CD4-positive, alpha-beta memory T cell (primary cell): Measurements from ENCODE around the gene EPHA1. TPM values are rescaled to one million over a fixed set of nuclear protein-coding genes. Genes with fewer than 3 reads are reported as not detected.

Experiments used
- CTCF ChIA-PET: fragments of 350-600 bp; sonication (Branson Sonifier 250); formaldehyde crosslinking; loops from one replicate; lab custom pipeline; 2021; ENCODE audit warnings: inconsistent platforms; ENCODE audit not compliant: partially characterized antibody; lab: Charles Lee
- POLR2A ChIA-PET: fragments of 350-600 bp; sonication (Branson Sonifier 250); formaldehyde crosslinking; loops from one replicate; lab custom pipeline; 2021; ENCODE audit not compliant: partially characterized antibody; lab: Charles Lee
- DNase-seq, 5 donors: peaks; one replicate each; pipeline versions ENCODE4 v3.0.0 to v3.0.0-alpha.2; 2020 to 2022; ENCODE audit warnings: mixed read lengths in 1 of 5
- H3K27ac ChIP-seq: one replicate; pipeline ENCODE4 v1.7.0; 2013; ENCODE audit warnings: low read depth, low read length
- H3K27me3 ChIP-seq: 2 replicates; pipeline ENCODE4 v1.7.0; 2013; ENCODE audit warnings: mild to moderate bottlenecking, low read length, moderate library complexity; ENCODE audit not compliant: insufficient read depth
- H3K36me3 ChIP-seq: 2 replicates; pipeline ENCODE4 v1.7.0; 2013; ENCODE audit warnings: mild to moderate bottlenecking, low read length, moderate library complexity; ENCODE audit not compliant: insufficient read depth
- H3K4me1 ChIP-seq: 2 replicates; pipeline ENCODE4 v1.7.0; 2013; ENCODE audit warnings: mild to moderate bottlenecking, low read length, moderate library complexity; ENCODE audit not compliant: insufficient read depth
- H3K4me3 ChIP-seq, 2 donors: one replicate each; pipeline ENCODE4 v1.7.0; 2013; ENCODE audit warnings: low read length in 2 of 2, mild to moderate bottlenecking in 1 of 2
- H3K9me3 ChIP-seq, 2 donors: one replicate each; pipeline ENCODE4 v1.7.0; 2013; ENCODE audit warnings: low read length in 2 of 2, control low read depth in 1 of 2; ENCODE audit not compliant: control insufficient read depth in 1 of 2
- H3K27ac Mint-ChIP-seq, 7 donors: one replicate each; pipeline ENCODE4 v1.8.0; 2020 to 2021; ENCODE audit warnings: mixed read lengths in 7 of 7, mild to moderate bottlenecking in 6 of 7, inconsistent platforms in 3 of 7, moderate library complexity in 3 of 7
- H3K27me3 Mint-ChIP-seq, 2 donors: one replicate each; pipeline ENCODE4 v1.8.0; 2020 to 2021; ENCODE audit warnings: mixed read lengths in 2 of 2
- H3K36me3 Mint-ChIP-seq, 2 donors: one replicate each; pipeline ENCODE4 v1.8.0; 2020 to 2021; ENCODE audit warnings: mixed read lengths in 2 of 2, inconsistent platforms in 1 of 2, mild to moderate bottlenecking in 1 of 2
- H3K4me1 Mint-ChIP-seq, 4 donors: one replicate each; pipeline ENCODE4 v1.8.0; 2020 to 2021; ENCODE audit warnings: mixed read lengths in 4 of 4, mild to moderate bottlenecking in 1 of 4
- H3K4me3 Mint-ChIP-seq, 8 donors: one replicate each; pipeline ENCODE4 v1.8.0; 2020 to 2021; ENCODE audit warnings: mixed read lengths in 8 of 8, mild to moderate bottlenecking in 7 of 8, moderate library complexity in 6 of 8, inconsistent platforms in 3 of 8
- H3K9me3 Mint-ChIP-seq, 8 donors: one replicate each; pipeline ENCODE4 v1.8.0; 2020 to 2021; ENCODE audit warnings: mixed read lengths in 8 of 8, mild to moderate bottlenecking in 5 of 8, inconsistent platforms in 3 of 8, moderate library complexity in 1 of 8
- intact Hi-C: fragments of 100-400 bp; cut with micrococcal nuclease; formaldehyde crosslinking; loops from one replicate; pipeline ENCODE4 v1.15.1; 2023
- polyA plus RNA-seq, 2 donors: library from polyadenylated mRNA; unstranded; fragments of 300-500 nt; fragmentation: Illumina TruSeq; gene quantifications; one replicate each; pipeline ENCODE4 v1.2.3, GENCODE V29; 2021
- total RNA-seq, 2 experiments: library from RNA; stranded (reverse); gene quantifications; one replicate each; pipeline ENCODE4 v1.2.3, GENCODE V29; 2021

The EPHA1 gene
- total and polyA plus RNA-seq, 4 experiments from 2014 or later = 4.2 to 34.4 (median 22.5) TPM

DNA sequence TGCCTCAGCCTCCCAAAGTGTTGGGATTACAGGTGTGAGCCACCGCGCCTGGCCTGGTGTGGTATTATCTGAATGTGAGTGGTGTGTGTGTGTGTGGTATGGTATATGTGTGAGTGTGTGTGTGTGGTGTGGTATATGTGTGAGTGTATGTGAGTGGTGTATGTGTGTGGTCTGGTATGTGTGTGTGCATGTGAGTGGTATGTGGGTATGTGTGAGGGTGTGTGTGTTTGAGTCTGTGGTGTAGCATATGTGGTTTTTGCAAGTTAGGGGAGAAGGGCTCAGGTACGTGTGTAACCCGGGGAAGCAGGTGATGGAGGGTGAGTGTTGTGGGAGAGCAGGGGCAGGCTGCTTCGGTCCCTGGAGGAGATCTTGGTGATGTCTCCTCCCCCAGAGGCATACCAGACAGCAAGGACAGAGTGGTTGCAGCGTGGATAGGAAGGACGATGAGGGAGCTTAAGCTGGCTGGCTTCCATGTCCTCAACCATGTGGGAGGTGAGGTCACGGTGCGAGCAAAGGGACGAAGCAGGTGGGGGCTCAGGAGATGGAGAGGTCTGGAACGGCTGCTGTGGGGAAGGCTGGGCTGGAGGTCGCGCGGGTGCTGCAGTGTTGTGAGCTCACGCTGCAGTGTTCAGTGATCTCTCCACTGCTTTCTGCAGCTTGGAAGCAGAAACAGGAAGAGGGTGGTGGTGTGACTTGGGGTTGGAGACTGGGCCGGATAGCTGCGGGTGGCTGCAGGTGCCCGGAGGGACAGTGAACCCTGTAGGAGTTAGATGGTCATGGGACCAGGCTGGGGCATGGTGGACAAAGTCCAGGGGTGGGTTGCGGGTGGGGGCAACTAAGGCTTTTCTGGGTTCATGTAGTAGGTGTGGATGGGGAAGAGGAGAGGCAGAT is 22.5 kb downstream of the EPHA1 start:
- ChIA-PET POLR2A (interaction anchor here (0.6 to 9.3 kb wide), 7 partner anchors 11 to 576 kb away, joined by 3 to 215 read pairs (median 4); partner anchors contain the start of genes CASP2 and EPHA1), CTCF (interaction anchor here (0.6 to 1.3 kb wide), 9 partner anchors 8 to 146 kb away, joined by 3 to 6 read pairs (median 3); no protein-coding TSS in a partner anchor)
- DNase-seq = peak; percentile 47 to 74 (median 56)
- no peak overlapping the region for H3K4me3 Mint-ChIP-seq
- Histone ChIP-seq H3K27ac (peak overlapping the region; percentile 49), H3K9me3 (no peaks in the 10 kb centered on the region), H3K27me3 (no peaks in the 10 kb centered on the region), H3K4me1 (peaks cover 55% of the 10 kb centered on the region), H3K4me3 (peak overlapping the region in 1 of 2 donors; percentile 46), H3K36me3 (peaks cover 53% of the 10 kb centered on the region)
- peaks cover 11 to 29% of the 10 kb centered on the region in 2 donors for H3K36me3 Mint-ChIP-seq
- intact Hi-C loops = loop anchor here (1.0 kb wide), 1 partner anchor 17 kb away; no protein-coding TSS in a partner anchor
- peaks cover 5 to 16% (median 11%) of the 10 kb centered on the region in 4 donors for H3K4me1 Mint-ChIP-seq
- no peaks in the 10 kb centered on the region for H3K9me3 Mint-ChIP-seq
- no peak overlapping the region for H3K27ac Mint-ChIP-seq
- H3K27me3 Mint-ChIP-seq = no peaks in the 10 kb centered on the region

DNA sequence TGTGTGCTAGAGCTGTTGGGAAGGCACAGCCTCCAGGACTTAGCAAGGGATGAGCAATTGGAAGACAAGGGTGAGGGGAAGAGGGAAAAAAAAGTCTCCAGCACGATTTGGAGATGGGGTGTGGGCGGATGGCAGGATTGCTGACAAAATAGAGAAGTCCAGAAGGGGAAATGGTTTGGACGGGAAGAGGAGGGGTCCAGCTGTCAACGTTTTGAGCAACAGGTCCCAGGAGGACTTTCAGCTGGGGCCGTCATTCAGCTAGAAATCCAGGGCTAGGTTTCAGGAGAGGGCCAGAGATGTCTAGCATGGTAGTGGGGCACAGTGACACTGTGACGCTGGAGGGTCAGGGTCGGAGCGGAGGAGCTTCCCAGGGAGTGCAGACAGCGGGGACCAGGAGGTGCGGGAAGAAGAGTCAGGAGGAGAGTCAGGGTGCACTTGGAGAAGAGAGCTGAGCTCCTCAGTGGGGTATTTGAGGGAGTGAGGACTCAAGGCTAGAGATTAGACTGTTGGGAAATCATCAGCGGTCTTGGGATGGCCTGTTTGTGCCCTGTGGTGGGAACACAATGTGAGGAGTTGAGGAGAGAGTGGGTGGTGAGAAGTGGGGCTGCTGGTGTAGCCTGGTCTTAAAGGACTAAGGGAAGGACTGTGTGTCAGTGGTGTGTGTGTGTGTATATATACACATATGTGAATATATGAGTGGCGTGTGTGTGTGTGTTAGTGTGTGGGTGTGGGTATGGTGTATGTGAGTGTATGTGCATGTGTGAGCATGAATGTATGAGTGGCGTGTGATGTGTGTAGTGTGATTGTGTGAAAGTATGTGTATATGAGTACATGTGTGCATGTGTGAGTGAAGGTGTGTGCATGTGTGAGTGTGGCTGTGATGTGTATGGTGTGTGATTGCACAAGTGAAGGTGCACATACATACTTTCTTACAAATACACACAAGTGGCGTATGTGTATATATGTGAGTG is 23.7 kb downstream of the EPHA1 start:
- Histone ChIP-seq H3K36me3 (peaks cover 42% of the 10 kb centered on the region), H3K27me3 (no peaks in the 10 kb centered on the region), H3K9me3 (no peaks in the 10 kb centered on the region), H3K4me3 (peak overlapping the region in 1 of 2 donors; percentile 46), H3K4me1 (peaks cover 56% of the 10 kb centered on the region), H3K27ac (no peak overlapping the region)
- peaks cover 8 to 22% of the 10 kb centered on the region in 2 donors for H3K36me3 Mint-ChIP-seq
- no peak overlapping the region for H3K27ac Mint-ChIP-seq
- H3K27me3 Mint-ChIP-seq = no peaks in the 10 kb centered on the region
- intact Hi-C loops = loop anchor here (5.0 kb wide), 1 partner anchor 583 kb away; no protein-coding TSS in a partner anchor
- CTCF ChIA-PET = interaction anchor here (0.7 to 7.9 kb wide), 14 partner anchors 9 to 144 kb away, joined by 3 to 129 read pairs (median 4); partner anchors contain the start of gene EPHA1
- no peaks in the 10 kb centered on the region for H3K9me3 Mint-ChIP-seq
- POLR2A ChIA-PET = interaction anchor here (0.7 to 9.3 kb wide), 10 partner anchors 8 to 586 kb away, joined by 3 to 215 read pairs (median 6); partner anchors contain the start of gene EPHA1
- H3K4me1 Mint-ChIP-seq = peaks cover 4 to 16% (median 11%) of the 10 kb centered on the region in 4 donors
- DNase-seq = no peak
- H3K4me3 Mint-ChIP-seq = no peak overlapping the region

DNA sequence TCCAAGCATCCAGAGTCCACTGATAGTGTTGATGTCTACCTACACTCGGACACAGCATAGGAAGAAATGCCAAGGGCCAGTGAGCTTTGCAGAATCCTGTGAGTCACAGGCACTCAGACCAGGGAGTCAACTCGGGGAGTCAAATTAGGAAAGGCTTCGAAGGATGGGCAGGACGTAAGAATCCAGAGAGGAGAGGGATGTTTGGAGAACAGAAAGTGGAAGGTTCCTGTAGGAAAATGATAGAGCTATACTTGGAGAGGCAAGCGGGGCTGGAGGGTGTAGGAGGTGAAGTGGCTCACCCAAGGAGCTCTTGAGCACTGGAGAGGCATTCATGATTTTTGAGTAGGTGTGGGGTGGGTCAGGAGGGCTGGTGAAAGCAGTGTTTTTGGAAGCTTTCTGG is 24.5 kb downstream of the EPHA1 start:
- ChIA-PET CTCF (interaction anchor here (0.8 to 7.9 kb wide), 14 partner anchors 9 to 144 kb away, joined by 3 to 129 read pairs (median 5); partner anchors contain the start of gene EPHA1), POLR2A (interaction anchor here (0.7 to 9.3 kb wide), 11 partner anchors 9 to 585 kb away, joined by 3 to 215 read pairs (median 5); partner anchors contain the start of gene EPHA1)
- H3K27me3 ChIP-seq = no peaks in the 10 kb centered on the region
- peaks cover 34% of the 10 kb centered on the region for H3K36me3 ChIP-seq
- Mint-ChIP-seq H3K36me3 (peaks cover 2 to 21% of the 10 kb centered on the region in 2 donors), H3K4me1 (peaks cover 9 to 19% (median 15%) of the 10 kb centered on the region in 4 donors), H3K27ac (no peak overlapping the region), H3K4me3 (no peak overlapping the region), H3K9me3 (no peaks in the 10 kb centered on the region), H3K27me3 (no peaks in the 10 kb centered on the region)
- no peaks in the 10 kb centered on the region for H3K9me3 ChIP-seq
- intact Hi-C loops = loop anchor here (5.0 kb wide), 1 partner anchor 582 kb away; no protein-coding TSS in a partner anchor
- peaks cover 64% of the 10 kb centered on the region for H3K4me1 ChIP-seq
- peak overlapping the region; percentile 12 for H3K27ac ChIP-seq
- no peak overlapping the region for H3K4me3 ChIP-seq
- DNase-seq = no peak

DNA sequence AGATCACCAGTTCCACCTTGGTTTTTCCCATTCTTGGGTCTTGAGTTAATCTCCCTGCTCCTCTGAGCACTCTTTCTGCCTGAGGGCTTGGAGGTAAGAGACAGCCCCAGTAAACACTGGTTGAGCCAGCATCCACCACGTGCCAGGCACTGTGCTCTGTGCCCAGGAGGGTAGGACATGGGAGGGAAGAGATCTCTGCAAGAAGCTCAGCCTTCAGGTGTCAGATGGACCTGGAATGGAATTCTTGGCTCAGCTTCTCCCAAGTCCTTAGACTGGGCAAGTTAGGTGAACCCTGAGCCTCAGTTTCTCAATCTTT is 25.1 kb downstream of the EPHA1 start:
- Histone ChIP-seq H3K27ac (peak overlapping the region; percentile 12), H3K9me3 (no peaks in the 10 kb centered on the region), H3K4me3 (no peak overlapping the region), H3K36me3 (peaks cover 29% of the 10 kb centered on the region), H3K27me3 (no peaks in the 10 kb centered on the region), H3K4me1 (peaks cover 69% of the 10 kb centered on the region)
- intact Hi-C loops = loop anchor here (5.0 kb wide), 1 partner anchor 581 kb away; no protein-coding TSS in a partner anchor
- Mint-ChIP-seq H3K27ac (peak overlapping the region in 1 of 7 donors; percentile 61), H3K4me1 (peaks cover 14 to 24% (median 19%) of the 10 kb centered on the region in 4 donors), H3K4me3 (no peak overlapping the region), H3K36me3 (peaks cover 0 to 18% of the 10 kb centered on the region in 2 donors), H3K9me3 (peaks cover 0 to 1% (median 0%) of the 10 kb centered on the region in 8 donors), H3K27me3 (no peaks in the 10 kb centered on the region)
- DNase-seq = no peak
- ChIA-PET CTCF (interaction anchor here (0.8 to 7.9 kb wide), 12 partner anchors 8 to 143 kb away, joined by 3 to 129 read pairs (median 6); partner anchors contain the start of gene EPHA1), POLR2A (interaction anchor here (0.9 to 9.3 kb wide), 9 partner anchors 9 to 575 kb away, joined by 3 to 215 read pairs (median 6); partner anchors contain the start of gene EPHA1)

DNA sequence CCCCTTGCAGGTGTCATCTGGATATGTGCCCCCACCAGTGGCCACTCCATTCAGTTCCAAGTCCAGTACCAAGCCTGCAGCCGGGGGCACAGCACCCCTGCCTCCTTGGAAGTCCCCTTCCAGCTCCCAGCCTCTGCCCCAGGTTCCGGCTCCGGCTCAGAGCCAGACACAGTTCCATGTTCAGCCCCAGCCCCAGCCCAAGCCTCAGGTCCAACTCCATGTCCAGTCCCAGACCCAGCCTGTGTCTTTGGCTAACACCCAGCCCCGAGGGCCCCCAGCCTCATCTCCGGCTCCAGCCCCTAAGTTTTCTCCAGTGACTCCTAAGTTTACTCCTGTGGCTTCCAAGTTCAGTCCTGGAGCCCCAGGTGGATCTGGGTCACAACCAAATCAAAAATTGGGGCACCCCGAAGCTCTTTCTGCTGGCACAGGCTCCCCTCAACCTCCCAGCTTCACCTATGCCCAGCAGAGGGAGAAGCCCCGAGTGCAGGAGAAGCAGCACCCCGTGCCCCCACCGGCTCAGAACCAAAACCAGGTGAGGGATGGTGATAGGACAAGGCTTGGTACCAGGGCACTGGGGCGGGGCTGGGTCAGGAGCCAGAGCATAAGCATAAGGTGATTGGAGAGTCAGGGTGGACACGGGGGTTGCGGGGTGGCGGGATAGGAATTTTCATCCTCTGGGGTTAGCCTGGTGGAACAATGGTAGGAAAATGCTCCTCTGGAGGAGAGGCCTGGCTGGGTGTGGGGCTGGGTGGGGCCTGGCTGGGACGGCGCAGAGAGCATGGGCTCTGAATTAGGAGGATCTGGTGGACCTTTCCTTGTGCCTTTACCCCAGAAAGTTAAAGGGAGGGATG is 25.6 kb downstream of the EPHA1 start:
- Histone ChIP-seq H3K4me3 (peak overlapping the region in 1 of 2 donors; percentile 97), H3K4me1 (peaks cover 75% of the 10 kb centered on the region), H3K36me3 (peaks cover 23% of the 10 kb centered on the region), H3K9me3 (no peaks in the 10 kb centered on the region), H3K27ac (peak overlapping the region; percentile 91), H3K27me3 (no peaks in the 10 kb centered on the region)
- peaks cover 20 to 28% (median 22%) of the 10 kb centered on the region in 4 donors for H3K4me1 Mint-ChIP-seq
- no peaks in the 10 kb centered on the region for H3K27me3 Mint-ChIP-seq
- DNase-seq = no peak
- CTCF ChIA-PET = interaction anchor here (1.3 to 7.9 kb wide), 7 partner anchors 11 to 142 kb away, joined by 4 to 129 read pairs (median 11); partner anchors contain the start of gene EPHA1
- H3K36me3 Mint-ChIP-seq = peaks cover 0 to 18% of the 10 kb centered on the region in 2 donors
- peaks cover 0 to 2% (median 0%) of the 10 kb centered on the region in 8 donors for H3K9me3 Mint-ChIP-seq
- H3K4me3 Mint-ChIP-seq = peak overlapping the region in 3 of 8 donors; percentile 79 to 86 (median 81)
- intact Hi-C loops = loop anchor here (5.0 kb wide), 1 partner anchor 581 kb away; no protein-coding TSS in a partner anchor
- H3K27ac Mint-ChIP-seq = peak overlapping the region in 3 of 7 donors; percentile 85 to 87 (median 85)
- POLR2A ChIA-PET = interaction anchor here (1.2 to 9.3 kb wide), 6 partner anchors 8 to 575 kb away, joined by 3 to 215 read pairs (median 15); partner anchors contain the start of gene EPHA1
